ENCODE measurements around the gene MYO5A.

Gene MYO5A

DNA sequence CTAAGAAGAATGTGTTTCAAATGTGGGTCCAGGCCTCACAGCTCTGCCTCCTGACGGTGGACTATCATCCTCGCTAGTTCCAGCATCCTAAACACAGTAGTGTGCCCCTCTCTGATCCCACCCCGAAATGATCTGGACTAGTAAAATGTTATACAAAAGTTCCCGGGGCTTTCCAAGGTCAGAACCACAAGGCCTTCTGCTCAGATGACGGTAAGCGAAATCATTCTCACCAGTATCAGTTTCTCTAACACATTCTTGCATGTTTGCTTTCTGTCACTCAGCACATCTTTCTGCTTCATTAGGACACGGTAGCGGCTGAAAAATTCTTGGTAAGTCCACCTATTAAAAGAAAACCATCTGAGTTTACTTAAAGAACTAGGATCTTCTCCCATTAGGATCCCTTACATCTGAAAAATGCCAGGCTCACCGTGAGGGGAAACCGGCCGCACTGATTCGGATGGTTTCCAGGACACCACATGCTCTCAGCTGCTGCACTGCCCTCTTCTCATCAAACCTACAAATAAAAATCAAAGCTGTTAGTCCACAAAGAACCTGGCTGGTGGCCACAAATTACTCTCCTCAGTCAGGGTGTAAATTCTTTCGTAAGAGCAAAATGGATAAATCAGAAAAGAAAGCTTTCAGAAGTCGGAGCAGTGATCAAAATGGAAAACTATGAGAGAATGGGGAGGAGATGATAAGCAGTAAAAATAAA lies 149.1 kb downstream of the MYO5A start:
- H3K27me3 Mint-ChIP-seq = no peaks in the 10 kb centered on the region
- H3K27ac Mint-ChIP-seq = peak overlapping the region; percentile 29
- H3K9me3 Mint-ChIP-seq = no peaks in the 10 kb centered on the region
- DNase-seq (no peak), ATAC-seq (peak; percentile 20)
- H3K36me3 Mint-ChIP-seq (ENCODE audit: low read depth) = peaks cover 38% of the 10 kb centered on the region
- peaks cover 34% of the 10 kb centered on the region for H3K4me1 Mint-ChIP-seq
- peak overlapping the region; percentile 0 for H3K4me3 Mint-ChIP-seq

DNA sequence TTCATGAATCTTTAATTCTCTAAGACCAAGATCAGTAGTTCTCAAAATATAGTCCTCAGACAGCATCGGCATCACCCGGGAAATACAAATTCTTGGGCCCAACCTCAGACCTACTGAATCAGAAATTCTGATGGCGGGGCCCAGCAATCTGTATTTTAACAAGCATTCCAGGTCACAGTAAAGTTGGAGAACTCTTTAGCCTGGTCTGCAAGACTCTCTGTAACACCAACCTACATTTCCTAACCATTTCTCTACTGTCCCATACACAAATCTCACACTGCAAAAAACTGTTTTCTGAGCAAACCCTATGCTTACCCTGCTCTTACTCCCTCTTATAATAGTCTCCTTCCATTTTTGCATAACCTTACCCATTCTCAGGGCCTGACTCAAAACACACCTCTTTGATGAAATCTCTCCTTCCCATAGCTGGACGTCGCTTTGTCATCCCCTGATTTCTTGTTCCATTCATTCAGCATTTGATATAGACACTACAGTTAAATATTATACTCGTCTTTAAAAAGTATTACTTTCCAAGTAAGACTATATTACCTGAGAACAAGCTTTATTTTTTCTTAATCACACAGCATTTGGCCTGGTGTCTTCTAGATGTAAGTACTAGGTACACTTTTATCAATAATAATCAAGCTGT lies 149.8 kb downstream of the MYO5A start:
- no peaks in the 10 kb centered on the region for H3K9me3 Mint-ChIP-seq
- H3K4me3 Mint-ChIP-seq = peak overlapping the region; percentile 0
- peak overlapping the region; percentile 24 for H3K27ac Mint-ChIP-seq
- H3K36me3 Mint-ChIP-seq (ENCODE audit: low read depth) = peaks cover 41% of the 10 kb centered on the region
- no peaks in the 10 kb centered on the region for H3K27me3 Mint-ChIP-seq
- DNase-seq (no peak), ATAC-seq (peak; percentile 56)
- H3K4me1 Mint-ChIP-seq = peaks cover 31% of the 10 kb centered on the region

DNA sequence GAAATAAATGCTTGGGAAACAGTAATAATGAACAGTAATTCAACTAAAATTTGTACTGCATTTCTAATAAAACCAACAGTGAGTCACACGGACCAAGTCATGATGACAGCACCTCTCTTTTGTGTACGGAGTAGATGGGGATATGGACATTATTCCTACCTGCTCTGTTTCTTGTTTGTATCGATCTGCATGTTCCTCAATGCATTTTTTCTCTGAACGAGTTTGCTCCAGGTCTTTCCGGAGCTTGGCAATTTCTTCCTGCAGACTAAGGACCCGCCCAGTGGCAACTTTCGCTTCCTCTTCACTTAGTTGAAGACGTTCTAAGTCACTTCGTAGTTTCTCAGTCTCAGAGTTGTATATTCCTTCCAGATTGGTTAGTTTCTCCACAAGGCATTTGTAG lies 158.7 kb downstream of the MYO5A start:
- Mint-ChIP-seq H3K27me3 (no peaks in the 10 kb centered on the region), H3K4me1 (no peaks in the 10 kb centered on the region), H3K4me3 (no peak overlapping the region), H3K36me3 (ENCODE audit: low read depth) (peaks cover 26% of the 10 kb centered on the region), H3K9me3 (no peaks in the 10 kb centered on the region), H3K27ac (no peak overlapping the region)
- no peak for ATAC-seq
- DNase-seq = no peak

DNA sequence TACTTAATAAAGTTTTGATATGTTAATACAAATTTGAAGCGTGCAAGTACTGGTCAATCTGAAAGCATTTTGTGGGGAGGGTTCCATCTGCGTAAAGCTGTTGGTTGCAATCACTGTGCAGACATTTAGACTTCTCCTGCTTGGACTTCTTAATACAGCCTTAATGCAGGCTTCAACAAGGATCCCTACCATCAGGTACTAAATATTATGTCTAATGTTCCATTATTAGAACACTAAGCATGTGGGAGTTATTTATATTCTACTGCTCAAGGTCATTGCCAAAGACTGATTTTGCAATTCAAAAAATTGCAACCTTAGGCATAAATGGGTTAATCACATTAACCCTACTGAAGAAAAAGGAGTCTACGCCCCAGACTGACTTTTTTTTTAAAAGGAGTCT lies 159.2 kb downstream of the MYO5A start:
- Mint-ChIP-seq H3K27ac (no peak overlapping the region), H3K9me3 (no peaks in the 10 kb centered on the region), H3K4me1 (no peaks in the 10 kb centered on the region), H3K4me3 (no peak overlapping the region), H3K36me3 (ENCODE audit: low read depth) (peaks cover 24% of the 10 kb centered on the region), H3K27me3 (no peaks in the 10 kb centered on the region)
- ATAC-seq (no peak), DNase-seq (no peak)

DNA sequence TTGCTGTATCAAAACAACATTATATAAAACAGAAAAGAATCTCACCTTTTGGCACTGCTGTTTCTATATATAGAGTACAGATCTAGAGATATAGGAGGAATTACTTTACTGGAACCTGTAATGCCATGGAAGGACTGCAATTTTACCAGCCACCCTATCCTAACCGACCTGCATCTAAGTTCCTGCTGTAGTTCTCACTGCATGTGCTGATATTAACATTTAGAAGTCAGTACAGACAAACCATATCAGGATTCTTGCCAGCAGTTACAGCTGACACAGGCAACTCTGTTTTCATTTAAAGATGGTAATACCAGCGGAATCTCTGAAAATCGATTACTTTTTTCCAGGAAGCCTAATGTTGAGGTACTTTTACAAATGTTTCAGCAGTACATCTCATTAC lies 159.7 kb downstream of the MYO5A start:
- H3K27me3 Mint-ChIP-seq = no peaks in the 10 kb centered on the region
- H3K27ac Mint-ChIP-seq = no peak overlapping the region
- no peak for ATAC-seq
- peaks cover 21% of the 10 kb centered on the region for H3K36me3 Mint-ChIP-seq (ENCODE audit: low read depth)
- no peak for DNase-seq
- H3K9me3 Mint-ChIP-seq = no peaks in the 10 kb centered on the region
- no peak overlapping the region for H3K4me3 Mint-ChIP-seq
- no peaks in the 10 kb centered on the region for H3K4me1 Mint-ChIP-seq

DNA sequence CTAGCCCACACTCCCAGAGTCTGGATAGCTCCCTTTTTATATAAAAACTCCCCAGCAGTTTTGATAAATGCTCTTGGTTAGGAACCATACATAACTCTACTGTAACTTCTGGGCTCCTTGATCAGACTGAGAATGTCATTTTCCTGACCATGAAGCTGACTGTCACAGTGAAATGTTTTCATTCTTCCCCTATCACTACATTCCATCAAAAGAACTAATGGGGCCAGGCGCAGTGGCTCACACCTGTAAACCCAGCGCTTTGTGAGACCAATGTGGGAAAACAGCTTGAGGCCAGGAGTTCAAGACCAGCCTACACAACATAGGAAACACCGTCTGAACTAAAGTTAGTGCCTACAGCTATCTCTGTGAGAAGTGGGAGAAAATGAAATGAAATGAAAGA lies 160.3 kb downstream of the MYO5A start:
- DNase-seq (no peak), ATAC-seq (no peak)
- no peak overlapping the region for H3K4me3 Mint-ChIP-seq
- H3K9me3 Mint-ChIP-seq = no peaks in the 10 kb centered on the region
- H3K27me3 Mint-ChIP-seq = no peaks in the 10 kb centered on the region
- H3K27ac Mint-ChIP-seq = no peak overlapping the region
- H3K4me1 Mint-ChIP-seq = no peaks in the 10 kb centered on the region
- H3K36me3 Mint-ChIP-seq (ENCODE audit: low read depth) = peaks cover 23% of the 10 kb centered on the region

DNA sequence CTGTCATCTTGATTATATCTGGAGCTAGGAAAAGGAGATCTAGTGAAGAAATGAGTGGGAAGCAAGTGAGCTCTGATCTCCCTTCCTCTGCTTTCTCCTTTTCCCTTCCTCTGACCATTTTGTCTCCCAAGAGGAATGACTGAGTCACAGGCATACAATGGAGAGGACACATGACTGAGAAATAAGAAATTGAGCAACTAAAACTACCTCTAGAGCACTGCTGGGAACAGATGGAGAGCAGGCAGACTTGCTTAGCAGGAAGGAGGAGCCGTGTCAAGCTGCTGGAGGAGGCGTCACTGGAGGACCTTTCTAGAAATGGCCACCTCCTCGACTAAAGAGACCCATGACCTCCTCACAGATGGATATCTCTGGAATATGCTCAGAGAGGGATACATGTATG lies 166.2 kb downstream of the MYO5A start:
- H3K4me1 Mint-ChIP-seq = no peaks in the 10 kb centered on the region
- H3K27me3 Mint-ChIP-seq = no peaks in the 10 kb centered on the region
- no peaks in the 10 kb centered on the region for H3K9me3 Mint-ChIP-seq
- H3K36me3 Mint-ChIP-seq (ENCODE audit: low read depth) = peaks cover 21% of the 10 kb centered on the region
- DNase-seq (no peak), ATAC-seq (no peak)
- no peak overlapping the region for H3K4me3 Mint-ChIP-seq
- no peak overlapping the region for H3K27ac Mint-ChIP-seq

DNA sequence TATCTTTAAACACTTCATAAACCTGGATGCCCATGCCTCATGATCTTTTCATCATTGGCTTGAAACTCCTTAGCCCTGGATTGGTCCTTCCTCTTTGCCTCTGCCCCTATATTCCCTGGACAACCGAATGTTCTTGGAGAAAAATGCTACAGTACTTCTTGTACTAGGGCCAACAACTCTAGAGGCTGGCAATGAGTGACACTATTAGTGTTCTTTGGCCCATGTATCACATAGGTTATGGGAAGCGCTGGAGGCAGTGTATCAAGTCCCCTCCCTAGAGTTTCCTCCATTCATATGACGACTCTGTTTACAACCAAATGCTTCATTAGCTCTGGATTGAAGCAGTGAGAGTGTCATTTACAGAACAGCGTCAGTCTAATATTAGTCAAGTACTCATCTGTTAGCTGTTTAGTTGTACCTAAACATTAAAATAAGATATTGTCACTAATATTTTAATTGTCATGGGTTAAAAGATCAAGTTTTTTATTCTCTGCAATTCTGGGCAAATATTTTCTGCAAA lies 166.6 kb downstream of the MYO5A start:
- H3K27me3 Mint-ChIP-seq = no peaks in the 10 kb centered on the region
- H3K4me1 Mint-ChIP-seq = no peaks in the 10 kb centered on the region
- DNase-seq = no peak
- H3K4me3 Mint-ChIP-seq = no peak overlapping the region
- peaks cover 21% of the 10 kb centered on the region for H3K36me3 Mint-ChIP-seq (ENCODE audit: low read depth)
- no peak overlapping the region for H3K27ac Mint-ChIP-seq
- H3K9me3 Mint-ChIP-seq = no peaks in the 10 kb centered on the region
- ATAC-seq = no peak

DNA sequence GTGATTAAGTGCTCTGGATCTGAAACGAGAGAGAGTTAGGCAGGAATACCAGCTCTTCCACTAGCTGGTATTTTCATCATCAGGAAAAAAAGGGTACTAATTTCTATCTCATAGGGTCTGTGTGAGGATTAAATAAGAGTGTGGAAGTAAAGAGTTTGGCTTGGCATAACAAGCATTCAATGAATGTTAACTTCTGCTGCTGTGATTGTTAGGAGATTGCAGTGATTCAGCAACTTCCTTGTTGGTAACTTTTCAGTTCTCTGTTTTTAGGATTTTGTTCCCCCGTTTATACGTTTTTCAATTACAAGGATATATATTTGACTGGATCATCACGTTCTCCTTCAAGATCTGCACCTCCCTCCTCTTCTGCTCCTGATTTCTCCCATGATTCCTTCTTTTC lies 167.2 kb downstream of the MYO5A start:
- H3K27me3 Mint-ChIP-seq = no peaks in the 10 kb centered on the region
- no peaks in the 10 kb centered on the region for H3K9me3 Mint-ChIP-seq
- ATAC-seq (no peak), DNase-seq (no peak)
- H3K4me3 Mint-ChIP-seq = no peak overlapping the region
- no peak overlapping the region for H3K27ac Mint-ChIP-seq
- H3K4me1 Mint-ChIP-seq = no peaks in the 10 kb centered on the region
- H3K36me3 Mint-ChIP-seq (ENCODE audit: low read depth) = peaks cover 19% of the 10 kb centered on the region

DNA sequence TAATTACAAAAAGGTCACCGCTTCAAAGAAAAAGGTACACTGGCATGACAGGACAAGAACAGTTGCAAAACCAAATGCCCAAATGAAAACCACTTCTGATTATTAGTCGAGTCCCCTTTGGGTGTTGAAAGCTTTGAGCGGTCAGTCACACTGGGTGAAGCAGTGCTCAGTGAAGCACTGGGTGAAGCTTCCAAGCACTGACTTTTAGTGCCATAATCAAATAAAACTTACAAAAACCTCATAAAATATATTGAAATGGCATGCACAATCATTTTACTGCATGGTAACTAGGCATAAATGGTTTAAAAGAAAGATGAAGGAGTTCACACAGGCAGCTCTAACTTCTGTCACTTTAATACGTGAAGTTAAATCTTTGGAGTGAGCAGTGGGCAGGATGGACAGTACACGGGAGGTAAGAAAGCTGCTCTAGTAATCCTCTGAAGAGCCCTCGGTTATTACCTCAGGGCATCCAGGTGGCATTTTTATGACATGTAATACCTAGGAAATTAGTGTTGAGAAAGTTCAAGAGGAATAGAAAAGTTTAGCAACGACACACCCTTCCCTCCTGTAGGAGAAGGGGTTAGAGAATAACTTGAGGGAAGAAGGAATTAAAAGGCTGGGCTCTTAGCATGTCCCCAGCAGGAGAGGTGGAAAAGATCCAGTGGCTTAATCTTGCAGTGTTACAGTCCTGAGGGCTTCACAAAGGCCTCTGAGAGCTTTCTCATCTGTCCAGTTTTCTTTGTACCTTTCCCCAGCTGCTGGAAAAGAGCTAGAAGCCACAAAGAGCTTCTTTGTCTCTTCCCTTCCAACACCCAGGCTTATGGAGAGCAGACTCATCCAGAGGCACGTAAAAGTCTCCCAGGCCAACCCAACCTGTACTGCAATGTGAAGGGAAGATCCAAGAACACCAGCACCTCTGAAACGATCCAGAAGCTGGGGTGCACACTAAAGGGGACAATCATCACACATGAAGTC lies 168.2 kb downstream of the MYO5A start:
- no peak for ATAC-seq
- no peaks in the 10 kb centered on the region for H3K27me3 Mint-ChIP-seq
- peaks cover 19% of the 10 kb centered on the region for H3K36me3 Mint-ChIP-seq (ENCODE audit: low read depth)
- H3K9me3 Mint-ChIP-seq = no peaks in the 10 kb centered on the region
- no peaks in the 10 kb centered on the region for H3K4me1 Mint-ChIP-seq
- H3K27ac Mint-ChIP-seq = no peak overlapping the region
- no peak for DNase-seq
- no peak overlapping the region for H3K4me3 Mint-ChIP-seq

DNA sequence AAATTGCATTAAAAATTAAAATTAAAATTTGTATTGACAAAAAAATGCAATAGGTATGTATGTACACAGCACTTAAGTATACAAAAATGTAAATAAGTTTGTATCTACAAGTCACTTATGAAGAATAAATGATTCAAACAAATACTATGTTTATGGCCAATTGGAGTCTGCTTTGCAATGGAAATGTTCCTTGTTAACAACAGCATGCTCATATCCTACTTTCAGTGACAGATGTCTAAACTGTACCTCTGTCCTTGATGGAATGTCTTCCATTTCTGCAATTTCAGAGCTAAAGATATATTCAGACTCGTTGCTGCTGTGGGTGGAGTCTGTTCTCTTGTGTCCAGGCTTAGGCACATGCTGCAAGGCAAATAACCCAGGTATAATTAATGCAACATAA lies 169.0 kb downstream of the MYO5A start:
- H3K4me3 Mint-ChIP-seq = no peak overlapping the region
- no peaks in the 10 kb centered on the region for H3K9me3 Mint-ChIP-seq
- no peak overlapping the region for H3K27ac Mint-ChIP-seq
- H3K36me3 Mint-ChIP-seq (ENCODE audit: low read depth) = peaks cover 19% of the 10 kb centered on the region
- no peak for DNase-seq
- ATAC-seq = no peak
- H3K4me1 Mint-ChIP-seq = no peaks in the 10 kb centered on the region
- H3K27me3 Mint-ChIP-seq = no peaks in the 10 kb centered on the region

DNA sequence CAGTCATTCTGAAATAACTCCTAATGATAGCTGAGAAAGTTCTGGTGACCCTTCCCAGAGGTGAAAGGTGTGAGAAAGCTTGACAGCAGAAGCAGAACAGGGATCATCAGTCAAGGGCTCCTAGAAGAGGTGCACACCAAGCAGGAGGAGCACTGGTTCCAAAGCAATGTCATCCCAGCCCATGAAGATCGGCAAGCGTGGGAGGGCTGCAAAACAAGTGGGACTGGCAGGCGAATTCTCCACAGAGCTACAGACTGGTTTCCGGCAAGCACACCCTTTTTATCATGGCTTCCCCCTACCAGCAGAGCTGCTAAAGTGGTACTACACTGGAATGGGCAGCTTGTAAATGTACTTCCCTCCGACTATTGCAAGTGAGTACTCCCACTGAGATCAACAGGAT lies 170.7 kb downstream of the MYO5A start:
- Mint-ChIP-seq H3K27ac (no peak overlapping the region), H3K4me1 (no peaks in the 10 kb centered on the region), H3K4me3 (no peak overlapping the region), H3K36me3 (ENCODE audit: low read depth) (peaks cover 11% of the 10 kb centered on the region), H3K27me3 (no peaks in the 10 kb centered on the region), H3K9me3 (no peaks in the 10 kb centered on the region)
- DNase-seq (no peak), ATAC-seq (no peak)

DNA sequence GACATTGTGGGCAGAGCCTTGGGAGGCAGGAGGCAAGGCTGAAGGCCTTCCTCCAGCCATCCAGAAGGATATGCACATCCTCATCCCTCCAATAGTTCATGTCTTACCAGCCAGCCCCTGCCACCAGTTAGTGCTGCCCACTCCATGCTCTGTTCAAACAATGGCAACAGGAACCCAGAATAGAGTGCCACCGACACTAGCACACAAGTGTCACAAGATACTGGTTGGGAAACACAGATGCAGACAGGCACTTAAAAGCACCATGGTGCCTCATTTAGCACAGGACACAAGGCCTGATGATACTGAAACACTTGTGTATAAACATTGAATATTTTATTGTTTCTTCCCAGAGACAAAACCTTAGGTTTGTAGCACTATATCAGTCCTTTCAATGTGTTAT lies 176.6 kb downstream of the MYO5A start:
- ATAC-seq (no peak), DNase-seq (no peak)
- no peak overlapping the region for H3K27ac Mint-ChIP-seq
- peaks cover 14% of the 10 kb centered on the region for H3K36me3 Mint-ChIP-seq (ENCODE audit: low read depth)
- H3K4me3 Mint-ChIP-seq = no peak overlapping the region
- H3K9me3 Mint-ChIP-seq = no peaks in the 10 kb centered on the region
- H3K27me3 Mint-ChIP-seq = no peaks in the 10 kb centered on the region
- H3K4me1 Mint-ChIP-seq = no peaks in the 10 kb centered on the region

DNA sequence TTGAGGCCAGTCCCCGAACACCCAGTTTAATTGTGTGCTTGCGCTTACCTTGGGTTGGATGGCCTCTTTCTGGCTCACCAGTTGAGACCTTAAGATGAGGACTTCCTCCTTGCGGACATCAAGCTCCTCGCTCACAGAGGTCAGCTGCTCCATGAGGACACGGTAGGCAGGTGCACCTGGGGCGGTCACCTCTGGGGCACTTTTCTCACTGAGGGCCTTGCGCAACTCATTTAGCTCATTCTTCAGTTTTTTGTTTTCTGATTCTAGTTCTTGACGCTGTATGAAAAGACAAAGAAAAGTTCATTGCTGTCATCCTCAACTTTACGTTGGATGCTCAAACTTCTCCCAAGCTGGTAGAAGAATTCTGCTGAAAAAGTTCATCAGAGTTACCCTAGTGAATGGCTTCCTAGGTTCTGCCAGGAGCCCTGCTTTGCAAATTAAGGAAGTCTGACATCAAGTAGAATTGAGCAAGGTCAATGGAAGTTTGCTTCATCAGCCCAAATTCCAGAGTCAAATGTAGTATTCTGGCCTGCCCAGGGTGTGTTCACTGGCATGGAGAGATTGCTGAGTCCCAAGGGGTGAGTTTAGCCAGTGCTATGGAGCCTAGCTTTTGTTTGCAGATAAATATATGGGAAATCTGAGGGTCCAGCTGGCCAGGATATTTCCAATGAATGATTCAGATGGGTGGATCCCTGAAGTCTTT lies 177.3 kb downstream of the MYO5A start:
- Mint-ChIP-seq H3K27ac (no peak overlapping the region), H3K36me3 (ENCODE audit: low read depth) (peaks cover 14% of the 10 kb centered on the region), H3K4me3 (no peak overlapping the region), H3K4me1 (no peaks in the 10 kb centered on the region), H3K9me3 (no peaks in the 10 kb centered on the region), H3K27me3 (no peaks in the 10 kb centered on the region)
- ATAC-seq = no peak
- no peak for DNase-seq
